Left ventricle myocardium inferior (tissue), 1 donor: ENCODE results near the gene NPPC. TPM values are rescaled to one million over a fixed set of nuclear protein-coding genes. Genes with fewer than 3 reads are reported as not detected.

Experiments
- DNase-seq: peaks from one replicate; pipeline ENCODE4 v3.0.0-alpha.2; 2020
- H3K27ac ChIP-seq: fragments of 200-600 bp; replicated peaks from 2 replicates; pipeline ENCODE4 v1.8.0; 2021
- H3K27me3 ChIP-seq: fragments of 200-600 bp; 2 replicates; pipeline ENCODE4 v1.8.0; 2021; ENCODE audit warnings: low read depth
- H3K36me3 ChIP-seq: fragments of 200-600 bp; 2 replicates; pipeline ENCODE4 v1.8.0; 2021
- H3K4me1 ChIP-seq: fragments of 200-600 bp; 2 replicates; pipeline ENCODE4 v1.8.0; 2021
- H3K4me3 ChIP-seq: fragments of 200-600 bp; 2 replicates; pipeline ENCODE4 v1.8.0; 2021; ENCODE audit warnings: mild to moderate bottlenecking, moderate library complexity
- H3K9me3 ChIP-seq: fragments of 200-600 bp; replicated peaks from 2 replicates; pipeline ENCODE4 v1.8.0; 2021
- intact Hi-C: fragments of 100-400 bp; cut with micrococcal nuclease; formaldehyde crosslinking; loops from one replicate; pipeline ENCODE4 v1.11.0; 2022
- total RNA-seq: library from RNA; stranded (reverse); fragmentation: NEBNext Ultra II Directional; extraction: Animal tissue kit (Norgen Biotek cat#: 25700); gene quantifications from one replicate; pipeline ENCODE4 v1.2.1, GENCODE V29; 2021
- TF ChIP-seq, protein P1 (sequence below): fragments of 200-600 bp; IDR thresholded peaks from 2 replicates; pipeline ENCODE4 v1.8.0; 2021; ENCODE audit warnings: antibody characterized with exemption, mild to moderate bottlenecking, borderline replicate concordance
- donor health status: DM: no; HTN: yes; CAD: no; lungs with severe emphysema.

Gene NPPC
- total RNA-seq, 1 donor from 2014 or later = 3.0 TPM

DNA sequence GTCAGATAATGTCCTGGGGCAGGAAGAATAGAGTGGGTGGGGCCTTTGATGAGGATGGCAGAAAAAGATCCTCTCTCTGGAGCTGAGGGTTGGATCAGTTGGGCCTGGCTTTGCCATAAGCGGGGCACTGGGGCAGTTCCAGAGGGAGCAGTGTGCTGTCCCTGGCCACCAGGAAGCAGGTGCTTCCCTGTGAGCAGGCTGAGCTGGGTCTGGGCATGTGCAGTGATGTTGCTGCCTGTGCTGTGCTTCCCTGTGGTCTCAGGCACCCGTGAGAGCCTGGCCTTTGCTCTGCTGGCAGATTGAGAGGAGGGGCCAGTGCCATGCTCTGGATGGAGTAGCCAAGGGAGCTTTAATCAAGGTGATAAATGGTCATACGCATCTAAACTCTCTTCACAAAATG, 14.6 kb upstream of the NPPC start:
- intact Hi-C loops = no loop called here
- no peak overlapping the region for H3K27ac ChIP-seq
- TF ChIP-seq, protein P1, sequence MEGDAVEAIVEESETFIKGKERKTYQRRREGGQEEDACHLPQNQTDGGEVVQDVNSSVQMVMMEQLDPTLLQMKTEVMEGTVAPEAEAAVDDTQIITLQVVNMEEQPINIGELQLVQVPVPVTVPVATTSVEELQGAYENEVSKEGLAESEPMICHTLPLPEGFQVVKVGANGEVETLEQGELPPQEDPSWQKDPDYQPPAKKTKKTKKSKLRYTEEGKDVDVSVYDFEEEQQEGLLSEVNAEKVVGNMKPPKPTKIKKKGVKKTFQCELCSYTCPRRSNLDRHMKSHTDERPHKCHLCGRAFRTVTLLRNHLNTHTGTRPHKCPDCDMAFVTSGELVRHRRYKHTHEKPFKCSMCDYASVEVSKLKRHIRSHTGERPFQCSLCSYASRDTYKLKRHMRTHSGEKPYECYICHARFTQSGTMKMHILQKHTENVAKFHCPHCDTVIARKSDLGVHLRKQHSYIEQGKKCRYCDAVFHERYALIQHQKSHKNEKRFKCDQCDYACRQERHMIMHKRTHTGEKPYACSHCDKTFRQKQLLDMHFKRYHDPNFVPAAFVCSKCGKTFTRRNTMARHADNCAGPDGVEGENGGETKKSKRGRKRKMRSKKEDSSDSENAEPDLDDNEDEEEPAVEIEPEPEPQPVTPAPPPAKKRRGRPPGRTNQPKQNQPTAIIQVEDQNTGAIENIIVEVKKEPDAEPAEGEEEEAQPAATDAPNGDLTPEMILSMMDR = no peak
- H3K9me3 ChIP-seq = no peaks in the 10 kb centered on the region
- H3K27me3 ChIP-seq = peaks cover 13% of the 10 kb centered on the region
- no peaks in the 10 kb centered on the region for H3K4me1 ChIP-seq
- H3K36me3 ChIP-seq = no peaks in the 10 kb centered on the region
- no peak overlapping the region for H3K4me3 ChIP-seq
- DNase-seq = no peak

DNA sequence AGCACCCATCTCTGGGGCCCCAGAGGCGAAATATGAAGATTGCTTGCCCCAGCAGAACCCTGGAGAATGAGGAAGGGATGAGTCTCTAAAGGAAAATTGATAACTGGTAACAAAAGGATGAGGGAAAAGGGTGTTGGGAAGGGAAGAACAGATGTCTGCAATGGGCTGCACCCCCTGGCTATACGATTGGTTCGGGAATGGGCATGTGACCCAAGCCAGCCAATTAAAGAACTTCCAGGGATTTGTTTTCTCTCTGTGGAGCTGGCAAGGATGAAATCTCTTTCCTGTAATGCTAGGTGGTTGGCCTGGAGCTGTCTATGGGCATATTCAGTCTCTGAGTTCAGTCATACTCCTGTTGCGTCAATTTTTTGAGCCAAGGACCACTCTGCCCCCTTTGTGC, 12.8 kb upstream of the NPPC start:
- peaks cover 8% of the 10 kb centered on the region for H3K4me1 ChIP-seq

DNA sequence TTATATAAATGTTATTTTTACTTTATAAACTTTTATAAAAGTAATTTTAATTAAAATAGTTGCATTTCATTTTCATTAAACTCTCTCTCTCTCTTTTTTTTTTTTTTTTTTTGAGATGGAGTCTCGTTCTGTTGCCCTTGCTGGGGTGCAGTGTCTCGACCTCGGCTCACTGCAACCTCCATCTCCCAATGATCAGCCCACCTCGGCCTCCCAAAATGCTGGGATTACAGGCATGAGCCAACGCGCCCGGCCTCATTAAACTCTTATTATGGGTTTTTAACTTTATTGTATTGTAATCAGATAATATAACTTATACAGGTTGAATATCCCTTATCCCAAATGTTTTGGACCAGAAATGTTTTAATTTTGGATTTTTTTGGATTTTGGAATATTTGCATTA, 10.9 kb upstream of the NPPC start:
- Histone ChIP-seq H3K4me3 (no peak overlapping the region), H3K36me3 (no peaks in the 10 kb centered on the region), H3K4me1 (peaks cover 12% of the 10 kb centered on the region), H3K27me3 (peaks cover 13% of the 10 kb centered on the region), H3K9me3 (no peaks in the 10 kb centered on the region), H3K27ac (no peak overlapping the region)
- intact Hi-C loops = no loop called here
- TF ChIP-seq, protein P1 = no peak
- DNase-seq = no peak

More for the DNA sequence above, 12.8 kb upstream of the NPPC start:
- Histone ChIP-seq H3K27ac (no peak overlapping the region), H3K4me3 (no peak overlapping the region), H3K36me3 (no peaks in the 10 kb centered on the region), H3K27me3 (peaks cover 13% of the 10 kb centered on the region), H3K9me3 (no peaks in the 10 kb centered on the region)
- TF ChIP-seq, protein P1 = no peak
- no peak for DNase-seq
- intact Hi-C loops = no loop called here

- Histone ChIP-seq H3K36me3 (no peaks in the 10 kb centered on the region), H3K27ac (no peak overlapping the region), H3K4me3 (no peak overlapping the region), H3K9me3 (no peaks in the 10 kb centered on the region), H3K27me3 (peaks cover 9% of the 10 kb centered on the region), H3K4me1 (peaks cover 12% of the 10 kb centered on the region)
- DNase-seq = no peak
- intact Hi-C loops = no loop called here
- TF ChIP-seq, protein P1 = no peak
Measured at GRCh38 chr2:231936491-231936890, 10.3 kb upstream of the NPPC start.

GRCh38 chr2:231935815-231936214, 9.6 kb upstream of the NPPC start:
- H3K36me3 ChIP-seq = no peaks in the 10 kb centered on the region
- intact Hi-C loops = no loop called here
- no peak for DNase-seq
- no peak overlapping the region for H3K4me3 ChIP-seq
- no peak overlapping the region for H3K27ac ChIP-seq
- peaks cover 12% of the 10 kb centered on the region for H3K4me1 ChIP-seq
- peaks cover 13% of the 10 kb centered on the region for H3K27me3 ChIP-seq
- no peaks in the 10 kb centered on the region for H3K9me3 ChIP-seq
- TF ChIP-seq, protein P1 = no peak

GRCh38 chr2:231935207-231935524, 9.0 kb upstream of the NPPC start:
- H3K4me3 ChIP-seq = no peak overlapping the region
- peaks cover 14% of the 10 kb centered on the region for H3K27me3 ChIP-seq
- peak overlapping the region; percentile 73 for H3K27ac ChIP-seq
- TF ChIP-seq, protein P1 = no peak
- intact Hi-C loops = no loop called here
- H3K36me3 ChIP-seq = no peaks in the 10 kb centered on the region
- DNase-seq = peak; percentile 27
- no peaks in the 10 kb centered on the region for H3K9me3 ChIP-seq
- H3K4me1 ChIP-seq = peaks cover 12% of the 10 kb centered on the region
